ENCODE results near the gene KLHL25. TPM values are rescaled to one million over a fixed set of nuclear protein-coding genes. Genes with fewer than 3 reads are reported as not detected.

Gene KLHL25
- total RNA-seq, 1 donor from 2014 or later, result 4.7 TPM

- peaks cover 4% of the 10 kb centered on the region for H3K4me1 ChIP-seq
- ATAC-seq (no peak), DNase-seq (no peak)
- H3K9me3 ChIP-seq, result no peaks in the 10 kb centered on the region
- H3K36me3 ChIP-seq, result no peaks in the 10 kb centered on the region
- H3K27ac ChIP-seq, result no peak overlapping the region
- intact Hi-C loops (cut with DNase I), result no loop called here
- H3K27me3 ChIP-seq, result no peaks in the 10 kb centered on the region
- no peak overlapping the region for H3K4me3 ChIP-seq
- TF ChIP-seq CTCF (IDR thresholded peaks at IDR 0.05), result no peak
Measured at GRCh38 chr15:85762039-85762755, 32.5 kb downstream of the KLHL25 start.

- ATAC-seq, result peak; percentile 7
- intact Hi-C loops (cut with DNase I), result no loop called here
Measured at GRCh38 chr15:85761635-85762034, 33.1 kb downstream of the KLHL25 start.

GRCh38 chr15:85760531-85761371, 34.0 kb downstream of the KLHL25 start:
- intact Hi-C loops (cut with DNase I), result no loop called here
- Histone ChIP-seq H3K4me3 (no peak overlapping the region), H3K4me1 (peaks cover 7% of the 10 kb centered on the region), H3K9me3 (no peaks in the 10 kb centered on the region), H3K27ac (no peak overlapping the region), H3K27me3 (no peaks in the 10 kb centered on the region), H3K36me3 (no peaks in the 10 kb centered on the region)
- ATAC-seq (no peak), DNase-seq (no peak)
- no peak for TF ChIP-seq CTCF (IDR thresholded peaks at IDR 0.05)

More at GRCh38 chr15:85761635-85762034, 33.1 kb downstream of the KLHL25 start:
- Histone ChIP-seq H3K36me3 (no peaks in the 10 kb centered on the region), H3K27ac (no peak overlapping the region), H3K27me3 (no peaks in the 10 kb centered on the region), H3K9me3 (no peaks in the 10 kb centered on the region), H3K4me1 (peaks cover 7% of the 10 kb centered on the region), H3K4me3 (no peak overlapping the region)
- DNase-seq, result no peak
- no peak for TF ChIP-seq CTCF (IDR thresholded peaks at IDR 0.05)

- intact Hi-C loops (cut with DNase I), result no loop called here
- Histone ChIP-seq H3K4me3 (no peak overlapping the region), H3K9me3 (no peaks in the 10 kb centered on the region), H3K36me3 (no peaks in the 10 kb centered on the region), H3K27ac (no peak overlapping the region), H3K4me1 (peaks cover 7% of the 10 kb centered on the region), H3K27me3 (no peaks in the 10 kb centered on the region)
- DNase-seq (no peak), ATAC-seq (no peak)
- no peak for TF ChIP-seq CTCF (IDR thresholded peaks at IDR 0.05)
Measured at GRCh38 chr15:85760049-85760448, 34.7 kb downstream of the KLHL25 start.

GRCh38 chr15:85759376-85759775, 35.3 kb downstream of the KLHL25 start:
- Histone ChIP-seq H3K27ac (no peak overlapping the region), H3K36me3 (no peaks in the 10 kb centered on the region), H3K27me3 (no peaks in the 10 kb centered on the region), H3K4me3 (no peak overlapping the region), H3K4me1 (peaks cover 7% of the 10 kb centered on the region), H3K9me3 (no peaks in the 10 kb centered on the region)
- TF ChIP-seq CTCF (IDR thresholded peaks at IDR 0.05), result no peak
- no peak for ATAC-seq
- DNase-seq, result no peak
- intact Hi-C loops (cut with DNase I), result no loop called here

All from upper lobe of right lung (tissue), 1 donor.